B cell (primary cell): ENCODE results near the gene ARL3. TPM values are rescaled to one million over a fixed set of nuclear protein-coding genes. Genes with fewer than 3 reads are reported as not detected.

Experiments
- ATAC-seq: fragments of 200-7000 bp; cut with Tn5 transposase; one replicate; pipeline ENCODE4 v1.10.0; 2021; ENCODE audit warnings: low read depth, mild to moderate bottlenecking, moderate number of reproducible peaks, moderate library complexity
- CTCF ChIA-PET: fragments of 350-600 bp; sonication (Branson Sonifier 250); formaldehyde crosslinking; loops from one replicate; lab custom pipeline; 2021; ENCODE audit warnings: antibody characterized with exemption, inconsistent platforms; lab: Charles Lee
- POLR2A ChIA-PET: fragments of 350-600 bp; sonication (Branson Sonifier 250); formaldehyde crosslinking; loops from one replicate; lab custom pipeline; 2021; ENCODE audit warnings: antibody characterized with exemption; lab: Charles Lee
- DNase-seq: peaks from one replicate; pipeline ENCODE4 v3.0.0; 2013
- H2AFZ ChIP-seq: 2 replicates; pipeline ENCODE4 v1.6.1; 2012; ENCODE audit warnings: mild to moderate bottlenecking, low read depth, low read length; ENCODE audit not compliant: insufficient read depth, poor library complexity, severe bottlenecking
- H3K27ac ChIP-seq, 2 donors: 1 replicate in 1 of 2; 2 replicates in 1 of 2; pipeline ENCODE4 v1.5.1; 2012 to 2013; ENCODE audit warnings: low read length in 2 of 2, mild to moderate bottlenecking in 2 of 2, moderate library complexity in 1 of 2
- H3K27me3 ChIP-seq, 4 experiments: fragments of 200-600 bp in 1 of 4; sonication (generic) in 1 of 4; replicated peaks in 1 of 4; 1 replicate in 2 of 4; 2 replicates in 2 of 4; pipeline versions ENCODE4 v1.6.1 to v1.7.0; 2013 to 2016; ENCODE audit warnings: low read length in 3 of 4, mild to moderate bottlenecking in 2 of 4, mixed read lengths in 1 of 4, moderate library complexity in 1 of 4; ENCODE audit not compliant: insufficient read depth in 4 of 4, control insufficient read depth in 3 of 4; ENCODE audit errors: control extremely low read depth in 1 of 4
- H3K36me3 ChIP-seq, 2 experiments: replicated peaks in 1 of 2; 1 replicate in 1 of 2; 2 replicates in 1 of 2; pipeline versions ENCODE4 v1.6.1 to v1.7.1; 2013; ENCODE audit warnings: low read length in 1 of 2; ENCODE audit not compliant: insufficient read depth in 2 of 2, control insufficient read depth in 1 of 2; ENCODE audit errors: control extremely low read depth in 1 of 2, extremely low read depth in 1 of 2
- H3K4me1 ChIP-seq, 2 donors: fragments of 200-600 bp in 1 of 2; sonication (generic) in 1 of 2; 1 replicate in 1 of 2; 2 replicates in 1 of 2; pipeline versions ENCODE4 v1.5.1 to v1.6.1; 2013 to 2017; ENCODE audit warnings: low read length in 2 of 2; ENCODE audit not compliant: control insufficient read depth in 2 of 2, insufficient read depth in 2 of 2
- H3K4me2 ChIP-seq: replicated peaks from 2 replicates; pipeline ENCODE3; 2012; ENCODE audit warnings: mild to moderate bottlenecking, low read depth, low read length; ENCODE audit not compliant: poor library complexity, severe bottlenecking
- H3K4me3 ChIP-seq, 5 experiments: fragments of 200-600 bp in 1 of 5; sonication (generic) in 1 of 5; 1 replicate in 3 of 5; 2 replicates in 2 of 5; pipeline versions ENCODE4 v1.5.1 to v1.7.0; 2011 to 2016; ENCODE audit warnings: low read length in 4 of 5, mild to moderate bottlenecking in 4 of 5, low read depth in 2 of 5, control low read depth in 1 of 5, moderate library complexity in 1 of 5; ENCODE audit not compliant: insufficient read depth in 1 of 5; ENCODE audit errors: control extremely low read depth in 1 of 5, extremely low read depth in 1 of 5
- H3K79me2 ChIP-seq: fragments of 200-600 bp; sonication (generic); one replicate; pipeline ENCODE4 v1.6.0; 2016; ENCODE audit warnings: low read length; ENCODE audit not compliant: control insufficient read depth, insufficient read depth
- H3K9ac ChIP-seq: fragments of 200-600 bp; sonication (generic); 2 replicates; pipeline ENCODE4 v1.6.1; 2017; ENCODE audit warnings: mild to moderate bottlenecking, low read length, moderate library complexity
- H3K9me3 ChIP-seq, 3 donors: one replicate each; pipeline versions ENCODE4 v1.6.1 to v1.7.1; 2013; ENCODE audit warnings: low read length in 2 of 3; ENCODE audit not compliant: control insufficient read depth in 2 of 3, insufficient read depth in 1 of 3; ENCODE audit errors: control extremely low read depth in 1 of 3
- H4K20me1 ChIP-seq: 2 replicates; pipeline ENCODE4 v1.6.0; 2012; ENCODE audit warnings: mild to moderate bottlenecking, low read length; ENCODE audit not compliant: insufficient read depth, control insufficient read depth, poor library complexity, severe bottlenecking
- H3K27ac Mint-ChIP-seq: one replicate; pipeline ENCODE4 v1.8.0; 2021; ENCODE audit warnings: mixed read lengths
- H3K27me3 Mint-ChIP-seq: one replicate; pipeline ENCODE4 v1.8.0; 2021; ENCODE audit warnings: mixed read lengths
- H3K4me1 Mint-ChIP-seq: one replicate; pipeline ENCODE4 v1.8.0; 2021; ENCODE audit warnings: mixed read lengths
- H3K4me3 Mint-ChIP-seq: one replicate; pipeline ENCODE4 v1.8.0; 2021; ENCODE audit warnings: mixed read lengths
- H3K9me3 Mint-ChIP-seq: one replicate; pipeline ENCODE4 v1.8.0; 2022; ENCODE audit warnings: mixed read lengths; ENCODE audit not compliant: insufficient read depth
- CTCF ChIP-seq: fragments of 200-600 bp; IDR thresholded peaks from one replicate; pipeline ENCODE4 v1.8.0; 2022; ENCODE audit warnings: antibody characterized with exemption, mild to moderate bottlenecking
- EZH2 ChIP-seq: IDR thresholded peaks from 2 replicates; pipeline ENCODE4 v1.6.1; 2012; ENCODE audit warnings: borderline replicate concordance, low read depth, mild to moderate bottlenecking, moderate library complexity, low read length; ENCODE audit not compliant: insufficient read depth, poor library complexity, severe bottlenecking
- WGBS: methylation state at CpG from one replicate; pipeline ENCODE4 v1.1.5; 2013; ENCODE audit warnings: missing lambda C conversion rate; ENCODE audit not compliant: insufficient coverage; 5-methylcytosine and 5-hydroxymethylcytosine counted together
- intact Hi-C: fragments of 100-400 bp; cut with micrococcal nuclease; formaldehyde crosslinking; loops from one replicate; pipeline ENCODE4 v1.10.0; 2022
- polyA plus RNA-seq: library from polyadenylated mRNA; depleted of rRNA; stranded (reverse); fragments of >200 nt; gene quantifications from 2 replicates; pipeline ENCODE4 v1.2.3, GENCODE V29; 2012
- total RNA-seq, 2 donors: library from RNA; stranded (reverse); fragments of 120-200 nt in 1 of 2; gene quantifications; 1 replicate in 1 of 2; 2 replicates in 1 of 2; pipeline versions ENCODE4 v1.2.3 to v1.2.4, GENCODE V29; 2013 to 2022

The ARL3 gene
- total and polyA plus RNA-seq, 2 donors (not counting 1 experiment from before 2014, with no cell fraction given): 0.91 to 5.5 TPM

DNA sequence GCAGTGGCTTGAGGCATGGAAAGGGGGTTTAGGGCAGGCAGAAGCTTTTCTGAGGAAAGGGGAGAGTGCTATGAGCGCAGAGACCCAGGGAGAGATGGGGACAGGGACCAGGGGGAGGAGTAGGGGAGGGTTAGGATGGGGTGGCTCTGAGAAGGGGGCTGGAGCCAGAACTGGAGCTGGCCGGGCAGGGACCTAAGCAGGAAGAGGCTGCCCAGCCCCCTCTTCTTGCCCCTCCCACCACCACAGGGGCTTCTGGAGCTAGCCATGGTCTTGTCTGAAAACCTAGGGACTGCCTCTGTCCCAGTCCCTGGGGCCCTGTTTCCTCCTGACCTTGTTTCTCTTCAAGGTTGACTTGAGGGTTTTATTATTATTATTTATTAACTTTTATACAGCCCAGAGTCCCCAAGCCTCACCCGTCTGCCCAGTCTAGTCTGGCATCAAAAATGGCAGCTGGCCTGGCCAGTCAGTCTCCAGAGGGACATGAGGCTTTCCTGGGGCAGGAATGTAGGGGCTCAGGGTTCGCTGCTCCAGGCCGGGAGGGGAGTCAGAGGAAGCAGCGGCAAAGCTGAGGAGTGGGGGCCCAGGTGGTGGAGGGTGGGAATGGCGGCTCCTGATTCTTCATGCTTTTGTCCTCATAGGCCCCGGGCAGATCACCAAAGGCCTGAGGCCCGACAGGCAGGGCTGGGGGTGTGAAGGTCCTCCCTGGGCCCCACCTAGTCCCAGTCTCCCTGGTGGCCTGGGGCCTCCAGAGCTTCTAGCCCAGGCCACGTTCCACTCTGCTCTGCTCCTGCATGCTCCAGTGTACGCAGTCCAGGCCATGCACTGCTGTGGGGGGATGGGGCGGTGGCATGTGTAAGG, 64.2 kb downstream of the ARL3 start:
- Histone ChIP-seq H3K4me2 (peak overlapping the region; percentile 94), H3K4me1 (peaks cover 78 to 81% of the 10 kb centered on the region in 2 donors), H3K9ac (peak overlapping the region; percentile 83), H3K9me3 (no peaks in the 10 kb centered on the region), H3K79me2 (peaks cover 96% of the 10 kb centered on the region), H4K20me1 (peaks cover 81% of the 10 kb centered on the region), H3K4me3 (peak overlapping the region in 1 of 5 experiments; percentile 29), H2AFZ (no peak overlapping the region), H3K27me3 (no peaks in the 10 kb centered on the region), H3K36me3 (peaks cover 0 to 14% of the 10 kb centered on the region in 2 experiments), H3K27ac (peak overlapping the region; percentile 70 to 90)
- TF ChIP-seq EZH2 (no peak), CTCF (no peak)
- Mint-ChIP-seq H3K4me1 (peaks cover 83% of the 10 kb centered on the region), H3K27ac (peak overlapping the region; percentile 98), H3K27me3 (no peaks in the 10 kb centered on the region), H3K9me3 (no peaks in the 10 kb centered on the region), H3K4me3 (peak overlapping the region; percentile 90)
- POLR2A ChIA-PET: interaction anchor here (0.5 kb wide), 1 partner anchor 551 kb away, joined by 4 read pairs; no protein-coding TSS in a partner anchor
- WGBS: 82% methylated on average over 11 of the region's 12 CpGs
- DNase-seq (no peak), ATAC-seq (no peak)
- intact Hi-C loops: loop anchor here (5.0 kb wide), 3 partner anchors 267 to 833 kb away; partner anchors contain the start of genes CNNM2 and OGA
- CTCF ChIA-PET: interaction anchor here (1.0 to 1.3 kb wide), 3 partner anchors 8 to 33 kb away, joined by 3 to 4 read pairs (median 3); no protein-coding TSS in a partner anchor
